DOHH2 (cell line): ENCODE data around the gene TEKTIP1.
A peak's percentile ranks its signal among the peaks of the same experiment; 100 is the strongest.

Experiments used
- H3F3A ChIP-seq: fragments of 200-600 bp; sonication (generic), shearing (Covaris generic); 2 replicates; pipeline ENCODE4 v1.6.0; 2016; ENCODE audit warnings: antibody characterized with exemption, mild to moderate bottlenecking; ENCODE audit not compliant: control insufficient read depth, insufficient read depth
- H3K27ac ChIP-seq: fragments of 200-600 bp; sonication (generic); 2 replicates; pipeline ENCODE4 v1.5.1; 2014; ENCODE audit warnings: low read depth, mild to moderate bottlenecking, low read length, moderate library complexity
- H3K27me3 ChIP-seq: fragments of 200-600 bp; sonication (generic); 2 replicates; pipeline ENCODE4 v1.6.1; 2014; ENCODE audit warnings: mild to moderate bottlenecking, low read length, mixed read lengths; ENCODE audit not compliant: control insufficient read depth
- H3K36me3 ChIP-seq: fragments of 200-600 bp; sonication (generic); 2 replicates; pipeline ENCODE4 v1.6.1; 2014; ENCODE audit warnings: mild to moderate bottlenecking, low read length, moderate library complexity, mixed read lengths; ENCODE audit not compliant: control insufficient read depth
- H3K4me1 ChIP-seq: fragments of 200-600 bp; sonication (generic); 2 replicates; pipeline ENCODE4 v1.6.1; 2014; ENCODE audit warnings: mild to moderate bottlenecking, low read length, mixed read lengths; ENCODE audit not compliant: control insufficient read depth
- H3K4me2 ChIP-seq: fragments of 200-600 bp; sonication (generic); 2 replicates; pipeline ENCODE4 v1.6.0; 2014; ENCODE audit warnings: mild to moderate bottlenecking, low read length, moderate library complexity
- H3K4me3 ChIP-seq: fragments of 200-600 bp; sonication (generic); 2 replicates; pipeline ENCODE4 v1.5.1; 2014; ENCODE audit warnings: mild to moderate bottlenecking, low read length, mixed read lengths
- H3K79me2 ChIP-seq: fragments of 200-600 bp; sonication (generic); 2 replicates; pipeline ENCODE4 v1.6.1; 2014; ENCODE audit warnings: mild to moderate bottlenecking, low read length, mixed read lengths; ENCODE audit not compliant: control insufficient read depth
- H3K9me2 ChIP-seq: fragments of 200-600 bp; sonication (generic); replicated peaks from 2 replicates; pipeline ENCODE4 v1.6.1; 2014; ENCODE audit warnings: mild to moderate bottlenecking, low read length, mixed read lengths; ENCODE audit not compliant: control insufficient read depth
- H3K9me3 ChIP-seq: fragments of 200-600 bp; sonication (generic); 2 replicates; pipeline ENCODE4 v1.6.1; 2014; ENCODE audit warnings: antibody characterized with exemption, low read length, mixed read lengths; ENCODE audit not compliant: control insufficient read depth, insufficient read depth
- H4K20me1 ChIP-seq: fragments of 200-600 bp; sonication (generic); 2 replicates; pipeline ENCODE4 v1.6.0; 2014; ENCODE audit warnings: low read depth, mild to moderate bottlenecking, antibody characterized with exemption, low read length, moderate library complexity; ENCODE audit not compliant: control insufficient read depth, insufficient read depth
- CTCF ChIP-seq: fragments of 200-600 bp; sonication (generic); IDR thresholded peaks from one replicate; pipeline ENCODE4 v1.5.1; 2014; ENCODE audit warnings: antibody characterized with exemption, mild to moderate bottlenecking, low read depth, low read length; ENCODE audit not compliant: poor library complexity, severe bottlenecking
- EZH2phosphoT487 ChIP-seq: fragments of 200-600 bp; sonication (generic); IDR thresholded peaks from 2 replicates; pipeline ENCODE4 v1.6.1; 2017; ENCODE audit warnings: borderline replicate concordance, mild to moderate bottlenecking, antibody characterized with exemption, low read length, moderate library complexity, mixed read lengths

TEKTIP1 gene

GRCh38 chr19:3496392-3497273 is 42.3 kb upstream of the TEKTIP1 start:
- H3K4me1 ChIP-seq, result peaks cover 15% of the 10 kb centered on the region
- H3K4me3 ChIP-seq, result no peak overlapping the region
- TF ChIP-seq CTCF (no peak), EZH2phosphoT487 (no peak)
- no peaks in the 10 kb centered on the region for H3F3A ChIP-seq
- no peaks in the 10 kb centered on the region for H4K20me1 ChIP-seq
- H3K36me3 ChIP-seq, result peaks cover 31% of the 10 kb centered on the region
- peaks cover 37% of the 10 kb centered on the region for H3K79me2 ChIP-seq
- no peaks in the 10 kb centered on the region for H3K9me2 ChIP-seq
- H3K4me2 ChIP-seq, result no peak overlapping the region
- H3K27me3 ChIP-seq, result no peaks in the 10 kb centered on the region
- no peaks in the 10 kb centered on the region for H3K9me3 ChIP-seq
- H3K27ac ChIP-seq, result no peak overlapping the region

GRCh38 chr19:3497757-3498520 is 41.0 kb upstream of the TEKTIP1 start:
- H3K79me2 ChIP-seq, result peaks cover 37% of the 10 kb centered on the region
- H3K9me2 ChIP-seq, result no peaks in the 10 kb centered on the region
- H3K4me3 ChIP-seq, result no peak overlapping the region
- H3K4me1 ChIP-seq, result peaks cover 15% of the 10 kb centered on the region
- no peaks in the 10 kb centered on the region for H3F3A ChIP-seq
- no peaks in the 10 kb centered on the region for H3K9me3 ChIP-seq
- H3K27me3 ChIP-seq, result no peaks in the 10 kb centered on the region
- no peak overlapping the region for H3K27ac ChIP-seq
- H3K36me3 ChIP-seq, result peaks cover 25% of the 10 kb centered on the region
- H4K20me1 ChIP-seq, result no peaks in the 10 kb centered on the region
- no peak overlapping the region for H3K4me2 ChIP-seq
- TF ChIP-seq CTCF, result no peak
- no peak for TF ChIP-seq EZH2phosphoT487

- Histone ChIP-seq H4K20me1 (no peaks in the 10 kb centered on the region), H3K79me2 (peaks cover 37% of the 10 kb centered on the region), H3K9me2 (no peaks in the 10 kb centered on the region), H3K36me3 (peaks cover 14% of the 10 kb centered on the region), H3K4me1 (peaks cover 18% of the 10 kb centered on the region), H3K27me3 (no peaks in the 10 kb centered on the region), H3F3A (no peaks in the 10 kb centered on the region; the same call in 1 of the 2 replicates), H3K4me3 (peak overlapping the region; percentile 81), H3K4me2 (peak overlapping the region; percentile 86), H3K9me3 (no peaks in the 10 kb centered on the region), H3K27ac (peak overlapping the region; percentile 65)
- TF ChIP-seq CTCF (no peak), EZH2phosphoT487 (no peak)
Observed at GRCh38 chr19:3499738-3500428, 39.1 kb upstream of the TEKTIP1 start.
